Epithelial cell of esophagus (primary cell): ENCODE measurements around the gene NEK3.
"Not testable (repeated sequence)": the region's sequence is repeated elsewhere in the genome, so short reads cannot be mapped to it uniquely, and the experiment has no call there.

Source experiments
- DNase-seq: peaks from one replicate; pipeline ENCODE4 v3.0.0; 2010; ENCODE audit warnings: low read depth
- H3K4me3 ChIP-seq: 2 replicates; pipeline ENCODE4 v1.5.1; 2011; ENCODE audit warnings: mild to moderate bottlenecking, low read length, control low read depth
- TF ChIP-seq, protein P1 (sequence below): IDR thresholded peaks from 2 replicates; pipeline ENCODE4 v1.5.1; 2011; ENCODE audit warnings: low read depth, mild to moderate bottlenecking, low read length, control low read depth, inconsistent platforms; ENCODE audit not compliant: insufficient read depth; ENCODE audit errors: missing control alignments

Gene NEK3

DNA sequence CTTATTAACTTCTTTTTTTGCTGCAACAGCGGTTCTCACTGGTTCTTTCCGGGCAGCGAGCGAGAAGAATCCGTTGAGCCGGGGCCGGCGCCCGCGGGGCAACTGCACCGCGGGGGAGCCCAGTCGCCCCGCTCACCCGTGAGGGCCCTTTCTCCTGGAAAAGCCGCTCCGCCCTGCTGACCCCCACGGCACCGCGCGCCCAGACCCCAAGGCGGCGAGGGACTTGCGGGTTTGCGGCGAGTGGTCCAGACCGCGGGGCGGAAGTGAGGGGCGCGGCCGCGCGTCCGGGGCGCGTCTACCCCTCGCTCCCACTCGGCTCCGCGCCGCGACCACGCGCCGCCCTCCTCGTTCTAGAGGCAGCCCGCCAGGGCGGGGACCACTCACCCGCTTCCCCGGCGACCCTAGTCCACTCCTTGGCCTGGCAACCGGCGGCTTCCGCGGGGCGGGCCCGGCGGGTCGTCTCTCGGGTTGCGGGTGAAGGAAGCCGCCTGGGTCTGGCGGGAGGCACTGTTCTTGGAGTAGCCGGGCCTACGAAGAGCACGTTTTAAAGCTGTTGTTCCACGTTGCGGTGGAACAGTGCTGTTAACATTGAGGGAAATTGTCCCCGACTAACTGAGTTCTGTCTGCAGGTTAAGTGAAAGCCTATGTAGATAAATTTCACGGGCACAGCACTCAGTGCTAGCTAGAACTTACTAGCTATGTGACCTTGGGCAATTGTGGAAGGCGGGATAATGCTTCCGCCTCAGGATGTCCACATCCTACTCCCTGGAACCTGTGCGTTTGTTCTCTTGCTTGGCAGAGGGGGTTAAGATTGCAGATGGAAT is at the start of gene NEK3:
NEK3 (minus strand) TSS at position 439 of the 824 bp plus-strand sequence. CDS start 3,406 bp downstream, outside the sequence.
- peak within 1 kb of the TSS; percentile 62 for H3K4me3 ChIP-seq
- DNase-seq: peak; percentile 60
- TF ChIP-seq, protein P1, sequence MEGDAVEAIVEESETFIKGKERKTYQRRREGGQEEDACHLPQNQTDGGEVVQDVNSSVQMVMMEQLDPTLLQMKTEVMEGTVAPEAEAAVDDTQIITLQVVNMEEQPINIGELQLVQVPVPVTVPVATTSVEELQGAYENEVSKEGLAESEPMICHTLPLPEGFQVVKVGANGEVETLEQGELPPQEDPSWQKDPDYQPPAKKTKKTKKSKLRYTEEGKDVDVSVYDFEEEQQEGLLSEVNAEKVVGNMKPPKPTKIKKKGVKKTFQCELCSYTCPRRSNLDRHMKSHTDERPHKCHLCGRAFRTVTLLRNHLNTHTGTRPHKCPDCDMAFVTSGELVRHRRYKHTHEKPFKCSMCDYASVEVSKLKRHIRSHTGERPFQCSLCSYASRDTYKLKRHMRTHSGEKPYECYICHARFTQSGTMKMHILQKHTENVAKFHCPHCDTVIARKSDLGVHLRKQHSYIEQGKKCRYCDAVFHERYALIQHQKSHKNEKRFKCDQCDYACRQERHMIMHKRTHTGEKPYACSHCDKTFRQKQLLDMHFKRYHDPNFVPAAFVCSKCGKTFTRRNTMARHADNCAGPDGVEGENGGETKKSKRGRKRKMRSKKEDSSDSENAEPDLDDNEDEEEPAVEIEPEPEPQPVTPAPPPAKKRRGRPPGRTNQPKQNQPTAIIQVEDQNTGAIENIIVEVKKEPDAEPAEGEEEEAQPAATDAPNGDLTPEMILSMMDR: no peak

GRCh38 chr13:52208384-52208783 is 49.0 kb upstream of the NEK3 start:
- DNase-seq, H3K4me3 ChIP-seq: not testable (repeated sequence)

- not testable (repeated sequence) for H3K4me3 ChIP-seq, DNase-seq
Measured at GRCh38 chr13:52207896-52208295, 48.5 kb upstream of the NEK3 start.

- DNase-seq: not testable (repeated sequence)
Measured at GRCh38 chr13:52207337-52207736, 47.9 kb upstream of the NEK3 start.

GRCh38 chr13:52204546-52204945 is 45.1 kb upstream of the NEK3 start:
- DNase-seq: peak; percentile 31
- H3K4me3 ChIP-seq: not testable (repeated sequence)

More at GRCh38 chr13:52207337-52207736, 47.9 kb upstream of the NEK3 start:
- H3K4me3 ChIP-seq: not testable (repeated sequence)

- peak; percentile 94 for DNase-seq
- not testable (repeated sequence) for H3K4me3 ChIP-seq
Measured at GRCh38 chr13:52203864-52204263, 44.5 kb upstream of the NEK3 start.

DNA sequence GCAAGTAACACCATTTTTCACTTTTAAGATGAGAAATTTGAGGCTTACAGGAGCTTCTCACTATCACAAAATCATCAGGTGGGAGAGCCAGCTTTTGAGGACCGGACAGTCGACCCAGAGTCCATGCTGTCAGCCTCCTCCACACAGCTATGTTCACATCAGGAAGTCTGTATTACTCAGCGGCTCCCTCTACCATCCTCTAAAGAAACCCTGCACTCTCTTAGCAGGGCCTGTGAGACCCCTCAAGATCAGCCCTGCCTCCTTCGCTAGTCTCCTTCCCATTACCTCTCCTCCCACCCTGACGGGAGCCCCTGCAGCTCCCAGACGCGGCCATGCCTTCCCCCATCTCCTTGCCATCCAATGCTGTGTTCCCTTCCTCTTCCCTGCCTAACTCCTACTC is 43.1 kb upstream of the NEK3 start:
- H3K4me3 ChIP-seq, DNase-seq: not testable (repeated sequence)

- TF ChIP-seq, protein P1: peak; percentile 38
- peak; percentile 54 for DNase-seq
- not testable (repeated sequence) for H3K4me3 ChIP-seq
Measured at GRCh38 chr13:52201439-52202193, 42.2 kb upstream of the NEK3 start.

DNA sequence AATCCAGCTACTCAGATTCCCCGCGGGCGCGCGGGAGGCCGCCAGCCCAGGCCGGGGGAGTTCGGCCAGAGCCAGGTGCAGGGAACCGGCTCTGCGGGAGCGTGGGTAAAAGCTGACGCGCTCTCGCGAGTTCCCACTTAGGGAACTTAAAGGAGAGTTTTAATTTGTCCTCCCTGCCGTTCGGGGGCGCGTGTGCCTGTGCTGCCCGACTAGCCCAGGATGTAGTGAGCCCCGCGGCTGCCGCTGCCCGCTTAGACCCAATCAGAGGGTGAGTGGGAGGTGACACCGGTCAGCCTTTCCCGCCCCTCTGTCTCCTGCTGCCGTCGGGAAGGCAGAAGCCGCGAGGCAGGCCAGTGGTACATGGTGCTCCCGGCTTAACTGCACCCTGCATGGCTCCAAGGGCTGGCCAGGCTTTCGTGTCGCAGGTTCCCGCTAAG is 36.0 kb upstream of the NEK3 start:
- peak; percentile 71 for DNase-seq
- TF ChIP-seq, protein P1: peak; percentile 1
- peak overlapping the region; percentile 94 for H3K4me3 ChIP-seq

GRCh38 chr13:52194184-52194868 is 34.9 kb upstream of the NEK3 start:
- DNase-seq: peak; percentile 84
- TF ChIP-seq, protein P1: no peak
- H3K4me3 ChIP-seq: peak overlapping the region; percentile 94

DNA sequence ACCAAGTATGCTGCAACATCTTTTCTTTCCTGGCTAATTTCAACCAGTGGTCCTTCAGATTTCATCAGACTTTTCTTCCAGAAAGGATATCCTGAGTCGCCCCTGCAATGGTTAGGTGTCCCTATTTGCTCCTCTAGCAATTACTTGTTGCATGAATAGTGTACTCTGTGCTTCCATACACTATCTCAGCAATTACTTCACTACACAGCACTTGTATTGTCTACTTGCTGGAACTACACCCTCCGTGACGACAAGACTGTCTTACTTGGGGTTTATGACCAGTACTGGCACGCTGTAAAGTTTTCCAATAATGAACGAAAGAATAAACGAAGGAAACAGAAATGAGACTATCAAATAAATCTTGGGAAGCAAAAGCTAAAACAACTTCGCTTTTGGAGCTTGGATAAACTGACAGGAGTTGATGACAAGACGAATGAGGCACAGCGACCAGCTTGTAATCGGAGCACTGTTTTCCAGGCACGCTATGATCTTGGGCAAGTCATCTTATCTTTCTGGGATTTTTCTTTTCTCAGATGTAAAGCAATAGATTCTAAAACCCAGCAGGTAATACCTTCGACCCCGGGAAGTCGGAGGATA is 34.3 kb upstream of the NEK3 start:
- peak; percentile 30 for DNase-seq
- peak overlapping the region; percentile 94 for H3K4me3 ChIP-seq

GRCh38 chr13:52187424-52188187 is 28.2 kb upstream of the NEK3 start:
- DNase-seq, H3K4me3 ChIP-seq: not testable (repeated sequence)
